HepG2 (cell line): Measurements from ENCODE around the gene RBCK1. TPM values are rescaled to one million over a fixed set of nuclear protein-coding genes. Genes with fewer than 3 reads are reported as not detected.
A peak's percentile ranks its signal among the peaks of the same experiment; 100 is the strongest.

Source experiments
- ARID5B ChIP-seq: IDR thresholded peaks from 2 replicates; pipeline ENCODE4 v1.4.0; 2020; ENCODE audit warnings: mild to moderate bottlenecking, missing genetic modification reagents
- ATF7-NPFF ChIP-seq: sonication (generic); formaldehyde crosslinking; IDR thresholded peaks from 2 replicates; pipeline ENCODE4 v1.8.1; 2023; ENCODE audit warnings: mild to moderate bottlenecking, low read depth, missing genetic modification reagents, moderate library complexity
- E2F1 ChIP-seq: sonication (generic); formaldehyde crosslinking; IDR thresholded peaks from 2 replicates; pipeline ENCODE4 v1.5.0; 2020; ENCODE audit warnings: missing genetic modification reagents
- HMGXB3 ChIP-seq: sonication (generic); formaldehyde crosslinking; IDR thresholded peaks from 2 replicates; pipeline ENCODE4 v1.4.0; 2020; ENCODE audit warnings: missing genetic modification reagents, borderline replicate concordance
- JARID2 ChIP-seq: sonication (generic); formaldehyde crosslinking; IDR thresholded peaks from 2 replicates; pipeline ENCODE4 v1.8.1; 2023; ENCODE audit warnings: missing genetic modification reagents, inconsistent platforms; ENCODE audit not compliant: insufficient replicate concordance
- MBD4 ChIP-seq: IDR thresholded peaks from 2 replicates; pipeline ENCODE4 v1.6.1; 2012; ENCODE audit warnings: low read length, inconsistent platforms, borderline replicate concordance
- POLR2AphosphoS5 ChIP-seq: IDR thresholded peaks from 2 replicates; pipeline ENCODE4 v1.6.1; 2012; ENCODE audit warnings: low read depth, low read length
- SMC3 ChIP-seq: IDR thresholded peaks from 2 replicates; pipeline ENCODE4 v1.6.1; 2011; ENCODE audit warnings: low read length, improper control_type of control experiment
- SP4 ChIP-seq: sonication (generic); formaldehyde crosslinking; IDR thresholded peaks from 2 replicates; pipeline ENCODE4 v1.8.1; 2023; ENCODE audit warnings: mild to moderate bottlenecking, missing genetic modification reagents
- ZFX ChIP-seq: sonication (generic); formaldehyde crosslinking; IDR thresholded peaks from 2 replicates; pipeline ENCODE4 v1.4.0; 2020; ENCODE audit warnings: mild to moderate bottlenecking, low read depth, missing genetic modification reagents, moderate library complexity
- ZKSCAN5 ChIP-seq: sonication (generic); formaldehyde crosslinking; IDR thresholded peaks from 2 replicates; pipeline ENCODE4 v1.5.1; 2020; ENCODE audit warnings: mild to moderate bottlenecking, missing genetic modification reagents
- ZKSCAN8 ChIP-seq: IDR thresholded peaks from 2 replicates; pipeline ENCODE4 v1.6.1; 2016; ENCODE audit warnings: borderline replicate concordance, missing genetic modification reagents, missing compliant biosample characterization
- ZNF543 ChIP-seq: sonication (generic); formaldehyde crosslinking; IDR thresholded peaks from 2 replicates; pipeline ENCODE4 v1.4.0; 2020; ENCODE audit warnings: mild to moderate bottlenecking, missing genetic modification reagents
- ZNF597 ChIP-seq: sonication (generic); formaldehyde crosslinking; IDR thresholded peaks from 2 replicates; pipeline ENCODE4 v1.5.0; 2020; ENCODE audit warnings: missing genetic modification reagents
- ZNF614 ChIP-seq: IDR thresholded peaks from 2 replicates; pipeline ENCODE4 v1.6.1; 2018; ENCODE audit warnings: missing biosample characterization, missing genetic modification reagents, inconsistent platforms, borderline replicate concordance
- ZNF761 ChIP-seq: sonication (generic); formaldehyde crosslinking; conservative IDR thresholded peaks from 2 replicates; pipeline ENCODE4 v1.4.0; 2020; ENCODE audit warnings: mild to moderate bottlenecking, missing genetic modification reagents
- ZNF776 ChIP-seq: sonication (generic); formaldehyde crosslinking; IDR thresholded peaks from 2 replicates; pipeline ENCODE4 v1.4.0; 2020; ENCODE audit warnings: mild to moderate bottlenecking, missing genetic modification reagents
- ZNF891 ChIP-seq: sonication (generic); formaldehyde crosslinking; IDR thresholded peaks from 2 replicates; pipeline ENCODE4 v1.5.0; 2020; ENCODE audit warnings: mild to moderate bottlenecking, missing genetic modification reagents
- polyA plus RNA-seq, 8 experiments: library from polyadenylated mRNA; depleted of rRNA in 3 of 8; stranded (reverse) in 7 of 8; unstranded in 1 of 8; fragments of >200 nt; fragmentation: Illumina TruSeq in 4 of 8; extraction: Trizol in 4 of 8; gene quantifications; 2 replicates each; pipeline versions ENCODE4 v1.2.1 to v1.2.3, GENCODE V29; 2011 to 2016; ENCODE audit warnings: low read depth in 4 of 8, missing spikeins in 1 of 8, mixed read lengths in 1 of 8; ENCODE audit not compliant: insufficient read depth in 1 of 8
- total RNA-seq, 5 experiments: library from RNA; depleted of rRNA; stranded (reverse); fragments of >200 nt; fragmentation: Illumina TruSeq; extraction: Trizol; gene quantifications; 2 replicates each; pipeline ENCODE4 v1.2.3, GENCODE V29; 2016; ENCODE audit warnings: low read depth in 1 of 5

Gene RBCK1
- total and polyA plus RNA-seq, 2 of the 13 experiments (the other 11 are each of a cell fraction or from before 2014, with no cell fraction given) = 149 to 215 TPM

GRCh38 chr20:407953-408842 is at the start of gene RBCK1 (continued):
- TF ChIP-seq ARID5B (CRISPR knock-in tag) (peak; percentile 27), JARID2 (CRISPR knock-in tag) (peak; percentile 68), ATF7-NPFF (peak; percentile 68), ZNF776 (CRISPR knock-in tag) (peak; percentile 99), ZNF614 (CRISPR knock-in tag) (0 out of 2 replicates have a peak, but pooled peaks have one; percentile 12), ZNF597 (no peak), MBD4 (no peak), POLR2AphosphoS5 (no peak; the same call in 1 of the 2 replicates), HMGXB3 (CRISPR knock-in tag) (no peak), SP4 (CRISPR knock-in tag) (peak; percentile 89), ZKSCAN8 (CRISPR knock-in tag) (peak; percentile 25; the same call in 1 of the 2 replicates), E2F1 (CRISPR knock-in tag) (peak; percentile 31), ZNF891 (CRISPR knock-in tag) (peak; percentile 82), ZNF761 (CRISPR knock-in tag) (no peak), ZNF543 (CRISPR knock-in tag) (0 out of 2 replicates have a peak, but pooled peaks have one; percentile 1), ZFX (CRISPR knock-in tag) (peak; percentile 88), SMC3 (no peak), ZKSCAN5 (CRISPR knock-in tag) (no peak; the same call in 1 of the 2 replicates)
